H1 (cell line): Measurements from ENCODE around the gene CIPC. TPM values are rescaled to one million over a fixed set of nuclear protein-coding genes. Genes with fewer than 3 reads are reported as not detected.

ENCODE experiments used
- CEBPB ChIP-seq: IDR thresholded peaks from 2 replicates; pipeline ENCODE4 v1.6.1; 2012; ENCODE audit warnings: low read depth, low read length
- EP300 ChIP-seq, 2 experiments: IDR thresholded peaks; 1 replicate in 1 of 2; 2 replicates in 1 of 2; pipeline ENCODE4 v1.6.1; 2011 to 2012; ENCODE audit warnings: low read depth in 2 of 2, low read length in 2 of 2, mild to moderate bottlenecking in 2 of 2, borderline replicate concordance in 1 of 2, inconsistent platforms in 1 of 2, moderate library complexity in 1 of 2
- GTF2F1 ChIP-seq: IDR thresholded peaks from 2 replicates; pipeline ENCODE4 v1.6.1; 2012; ENCODE audit warnings: low read depth, low read length, improper control_type of control experiment, borderline replicate concordance
- polyA plus RNA-seq, 7 experiments: library from polyadenylated mRNA; depleted of rRNA in 3 of 7; stranded (reverse) in 5 of 7; unstranded in 2 of 7; fragments of >200 nt in 5 of 7; fragments of 200-250 nt in 2 of 7; gene quantifications; 1 replicate in 5 of 7; 2 replicates in 1 of 7; 4 replicates in 1 of 7; pipeline versions ENCODE4 v1.2.1 to v1.2.3, GENCODE V29; 2011 to 2013; ENCODE audit warnings: missing spikeins in 2 of 7, mixed read lengths in 2 of 7
- total RNA-seq: library from RNA; stranded (reverse); fragmentation: NEBNext Ultra II Directional; extraction: Animal tissue kit (Norgen Biotek cat#: 25700); gene quantifications from 2 replicates; pipeline ENCODE4 v1.2.1, GENCODE V29; 2021
- TF ChIP-seq, protein P1 (sequence below): IDR thresholded peaks from 2 replicates; pipeline ENCODE4 v1.6.1; 2012; ENCODE audit warnings: inconsistent platforms
- TF ChIP-seq, protein P2 (sequence below): IDR thresholded peaks from 2 replicates; pipeline ENCODE4 v1.6.1; 2011; ENCODE audit warnings: low read length, improper control_type of control experiment

The CIPC gene
- total and polyA plus RNA-seq, 2 of the 8 experiments (the other 6 are each of a cell fraction or from before 2014, with no cell fraction given): 13.9 to 32.7 TPM

DNA sequence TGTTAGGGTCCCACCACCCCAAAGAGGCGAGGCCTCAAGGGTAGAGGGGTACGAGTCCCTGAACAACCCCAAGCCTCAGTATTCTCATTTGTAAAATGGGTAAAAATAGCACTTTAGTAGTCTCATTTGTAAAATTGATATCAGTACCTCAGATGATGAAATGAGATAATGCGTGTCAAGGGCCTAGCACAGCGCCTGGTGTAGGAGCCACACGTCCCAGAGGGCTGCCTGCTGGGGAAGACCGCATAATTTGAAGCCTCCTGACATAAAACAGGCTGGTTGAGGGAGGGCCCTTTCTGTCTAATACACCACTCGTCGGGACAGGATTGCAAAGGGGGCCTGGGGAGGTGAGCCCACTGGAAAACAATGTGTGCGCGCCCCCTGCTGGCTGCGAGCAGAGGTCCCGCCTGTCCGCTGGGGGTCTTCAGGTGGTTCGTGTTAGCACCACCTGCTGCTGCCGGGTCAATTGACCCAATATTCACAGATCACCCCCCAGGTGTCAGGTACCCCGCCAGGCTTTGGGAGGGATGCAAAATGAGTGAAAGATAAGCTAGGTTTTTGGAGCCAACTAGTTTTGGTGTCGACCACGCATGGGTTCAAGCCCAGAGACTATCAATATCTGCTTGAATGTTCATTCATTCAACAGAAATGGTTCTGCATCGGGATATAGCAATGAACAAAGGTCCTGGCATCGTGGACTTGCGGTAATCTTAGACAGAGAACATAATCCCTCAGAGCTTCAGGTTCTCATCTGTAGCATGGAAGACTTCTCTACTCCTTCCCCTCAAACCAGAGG, 44.8 kb upstream of the CIPC start (continued):
- TF ChIP-seq, protein P1, sequence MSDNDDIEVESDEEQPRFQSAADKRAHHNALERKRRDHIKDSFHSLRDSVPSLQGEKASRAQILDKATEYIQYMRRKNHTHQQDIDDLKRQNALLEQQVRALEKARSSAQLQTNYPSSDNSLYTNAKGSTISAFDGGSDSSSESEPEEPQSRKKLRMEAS: no peak; the same call in none of the 2 replicates
- TF ChIP-seq CEBPB (0 out of 2 replicates have a peak, but pooled peaks have one; percentile 39), EP300 (IDR thresholded peaks at IDR 0.05; ENCODE audit: borderline replicate concordance in 1 of 2, low read depth in 2 of 2, low read length in 2 of 2) (peak in 1 of 2 experiments; percentile 70; a peak in 1 of 3 replicates), GTF2F1 (no peak)
- TF ChIP-seq, protein P2, sequence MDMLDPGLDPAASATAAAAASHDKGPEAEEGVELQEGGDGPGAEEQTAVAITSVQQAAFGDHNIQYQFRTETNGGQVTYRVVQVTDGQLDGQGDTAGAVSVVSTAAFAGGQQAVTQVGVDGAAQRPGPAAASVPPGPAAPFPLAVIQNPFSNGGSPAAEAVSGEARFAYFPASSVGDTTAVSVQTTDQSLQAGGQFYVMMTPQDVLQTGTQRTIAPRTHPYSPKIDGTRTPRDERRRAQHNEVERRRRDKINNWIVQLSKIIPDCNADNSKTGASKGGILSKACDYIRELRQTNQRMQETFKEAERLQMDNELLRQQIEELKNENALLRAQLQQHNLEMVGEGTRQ: no peak
- TF ChIP-seq, all 59 proteins: peak for 12
